PFSK-1 (cell line): Measurements from ENCODE around the gene FAM53B.

ENCODE experiments used
- FOXP2 ChIP-seq: optimal IDR thresholded peaks from 2 replicates; pipeline ENCODE3; 2011; ENCODE audit warnings: borderline replicate concordance, control low read depth, inconsistent platforms; ENCODE audit not compliant: insufficient read depth; ENCODE audit errors: extremely low read length, extremely low read depth
- POLR2AphosphoS5 ChIP-seq: IDR thresholded peaks from 2 replicates; pipeline ENCODE4 v1.6.1; 2012; ENCODE audit warnings: low read depth, mild to moderate bottlenecking, control low read depth, low read length, moderate library complexity
- SIN3A ChIP-seq: IDR thresholded peaks from 2 replicates; pipeline ENCODE4 v1.6.1; 2012; ENCODE audit warnings: mild to moderate bottlenecking, low read length, moderate library complexity, borderline replicate concordance; ENCODE audit not compliant: insufficient read depth
- TAF1 ChIP-seq: IDR thresholded peaks from 2 replicates; pipeline ENCODE4 v1.6.1; 2012; ENCODE audit warnings: low read length, control low read depth, borderline replicate concordance; ENCODE audit not compliant: insufficient read depth
- TF ChIP-seq, protein P1 (sequence below), 2 experiments: IDR thresholded peaks; 2 replicates each; pipeline versions ENCODE4 v1.6.1 to v1.8.0; 2011 to 2012; ENCODE audit warnings: low read depth in 2 of 2, low read length in 2 of 2, control low read depth in 1 of 2, inconsistent platforms in 1 of 2, mild to moderate bottlenecking in 1 of 2, moderate library complexity in 1 of 2; ENCODE audit not compliant: insufficient read depth in 1 of 2

FAM53B gene

DNA sequence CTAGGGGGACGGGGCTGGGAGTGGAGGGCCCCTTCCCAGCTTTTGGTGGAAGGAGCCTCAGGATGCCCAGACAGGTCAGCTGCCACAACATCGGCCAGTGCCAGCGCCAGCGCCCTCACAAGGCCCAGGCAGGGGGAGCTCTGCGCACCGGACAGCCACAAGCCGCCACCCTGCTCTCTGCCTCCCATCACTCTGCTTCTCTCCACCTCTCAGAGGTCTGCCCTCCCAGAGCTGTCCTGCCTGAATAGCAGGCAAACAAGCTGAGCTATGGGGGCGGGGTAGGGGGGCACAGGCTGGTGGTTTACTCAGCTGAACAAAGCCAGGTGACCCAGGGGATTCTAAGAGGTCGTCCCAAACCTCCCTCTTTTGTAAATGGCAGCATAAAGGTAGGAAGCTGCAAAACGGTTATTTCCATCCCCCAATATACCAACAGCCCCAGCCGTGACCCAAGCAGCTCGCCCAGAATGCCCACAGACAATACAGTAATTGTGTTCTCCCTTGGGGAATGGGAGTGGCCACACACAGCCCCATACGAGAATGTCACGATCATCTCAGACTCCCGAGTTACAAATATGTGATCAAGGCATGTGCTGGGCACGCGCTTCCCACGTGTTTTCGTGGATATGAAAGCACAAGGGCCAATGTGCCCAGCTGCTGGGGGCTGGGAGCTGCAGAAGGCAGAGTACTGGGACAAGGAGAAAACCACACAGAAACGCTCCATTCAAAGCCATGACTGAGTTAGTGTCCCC lies 19.7 kb downstream of the FAM53B start:
- TF ChIP-seq SIN3A (no peak), FOXP2 (no peak), POLR2AphosphoS5 (no peak), TAF1 (no peak)
- TF ChIP-seq, protein P1, sequence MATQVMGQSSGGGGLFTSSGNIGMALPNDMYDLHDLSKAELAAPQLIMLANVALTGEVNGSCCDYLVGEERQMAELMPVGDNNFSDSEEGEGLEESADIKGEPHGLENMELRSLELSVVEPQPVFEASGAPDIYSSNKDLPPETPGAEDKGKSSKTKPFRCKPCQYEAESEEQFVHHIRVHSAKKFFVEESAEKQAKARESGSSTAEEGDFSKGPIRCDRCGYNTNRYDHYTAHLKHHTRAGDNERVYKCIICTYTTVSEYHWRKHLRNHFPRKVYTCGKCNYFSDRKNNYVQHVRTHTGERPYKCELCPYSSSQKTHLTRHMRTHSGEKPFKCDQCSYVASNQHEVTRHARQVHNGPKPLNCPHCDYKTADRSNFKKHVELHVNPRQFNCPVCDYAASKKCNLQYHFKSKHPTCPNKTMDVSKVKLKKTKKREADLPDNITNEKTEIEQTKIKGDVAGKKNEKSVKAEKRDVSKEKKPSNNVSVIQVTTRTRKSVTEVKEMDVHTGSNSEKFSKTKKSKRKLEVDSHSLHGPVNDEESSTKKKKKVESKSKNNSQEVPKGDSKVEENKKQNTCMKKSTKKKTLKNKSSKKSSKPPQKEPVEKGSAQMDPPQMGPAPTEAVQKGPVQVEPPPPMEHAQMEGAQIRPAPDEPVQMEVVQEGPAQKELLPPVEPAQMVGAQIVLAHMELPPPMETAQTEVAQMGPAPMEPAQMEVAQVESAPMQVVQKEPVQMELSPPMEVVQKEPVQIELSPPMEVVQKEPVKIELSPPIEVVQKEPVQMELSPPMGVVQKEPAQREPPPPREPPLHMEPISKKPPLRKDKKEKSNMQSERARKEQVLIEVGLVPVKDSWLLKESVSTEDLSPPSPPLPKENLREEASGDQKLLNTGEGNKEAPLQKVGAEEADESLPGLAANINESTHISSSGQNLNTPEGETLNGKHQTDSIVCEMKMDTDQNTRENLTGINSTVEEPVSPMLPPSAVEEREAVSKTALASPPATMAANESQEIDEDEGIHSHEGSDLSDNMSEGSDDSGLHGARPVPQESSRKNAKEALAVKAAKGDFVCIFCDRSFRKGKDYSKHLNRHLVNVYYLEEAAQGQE (IDR thresholded peaks at IDR 0.05; ENCODE audit: insufficient read depth in 1 of 2, low read depth in 2 of 2, low read length in 2 of 2) = no peak

- no peak for TF ChIP-seq FOXP2
These were observed 20.4 kb downstream of the FAM53B start for GRCh38 chr10:124723826-124724225.

DNA sequence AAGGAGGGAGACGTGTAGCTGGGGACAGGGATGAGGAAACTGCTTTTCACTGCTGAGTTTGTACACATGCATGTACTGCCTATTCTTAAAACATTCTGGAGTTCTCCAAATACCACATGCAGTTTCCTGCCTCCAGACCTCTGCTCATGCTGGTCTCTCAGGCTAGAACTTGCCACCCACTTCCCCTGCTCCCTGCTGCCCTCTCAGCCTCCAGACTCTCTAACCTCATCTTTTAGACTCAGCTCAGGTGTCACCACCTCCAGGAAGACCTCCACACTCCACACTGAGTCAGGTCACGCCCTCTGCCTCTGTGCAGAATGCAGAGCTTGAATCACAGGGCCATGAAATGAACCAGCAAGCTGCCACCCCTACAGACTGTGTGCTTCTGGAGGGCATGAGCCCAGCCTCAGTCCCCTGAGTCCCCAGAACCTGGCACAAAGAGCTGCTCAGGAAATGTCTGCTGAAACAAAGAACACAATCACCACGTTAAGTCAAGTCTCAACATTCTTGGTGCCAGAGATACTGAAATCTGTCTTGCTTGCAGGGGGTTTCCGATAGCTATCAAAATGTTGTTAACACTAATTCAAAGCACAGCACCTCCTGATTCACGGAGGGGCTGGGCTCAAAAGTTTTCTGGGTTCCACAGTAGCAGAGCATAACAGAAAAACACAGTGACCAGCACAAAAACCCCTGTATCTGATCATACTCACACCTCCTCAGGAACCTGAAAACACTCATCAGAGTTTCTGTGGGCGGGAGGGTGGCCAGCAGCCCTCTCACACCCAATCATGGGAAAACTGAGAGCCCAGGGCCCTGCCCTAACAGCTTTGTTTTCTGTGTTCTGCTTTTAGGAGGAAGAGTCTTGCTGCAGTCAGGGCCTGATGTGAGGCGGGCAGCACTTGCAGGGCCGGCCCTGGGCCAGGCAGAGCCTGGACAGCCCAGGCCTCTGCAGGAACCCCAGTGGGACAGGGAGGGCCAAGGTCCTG lies 21.1 kb downstream of the FAM53B start:
- TF ChIP-seq POLR2AphosphoS5 = no peak
- no peak for TF ChIP-seq FOXP2
- TF ChIP-seq TAF1 = no peak
- TF ChIP-seq SIN3A = no peak
- TF ChIP-seq, protein P1 (IDR thresholded peaks at IDR 0.05; ENCODE audit: insufficient read depth in 1 of 2, low read depth in 2 of 2, low read length in 2 of 2) = no peak

DNA sequence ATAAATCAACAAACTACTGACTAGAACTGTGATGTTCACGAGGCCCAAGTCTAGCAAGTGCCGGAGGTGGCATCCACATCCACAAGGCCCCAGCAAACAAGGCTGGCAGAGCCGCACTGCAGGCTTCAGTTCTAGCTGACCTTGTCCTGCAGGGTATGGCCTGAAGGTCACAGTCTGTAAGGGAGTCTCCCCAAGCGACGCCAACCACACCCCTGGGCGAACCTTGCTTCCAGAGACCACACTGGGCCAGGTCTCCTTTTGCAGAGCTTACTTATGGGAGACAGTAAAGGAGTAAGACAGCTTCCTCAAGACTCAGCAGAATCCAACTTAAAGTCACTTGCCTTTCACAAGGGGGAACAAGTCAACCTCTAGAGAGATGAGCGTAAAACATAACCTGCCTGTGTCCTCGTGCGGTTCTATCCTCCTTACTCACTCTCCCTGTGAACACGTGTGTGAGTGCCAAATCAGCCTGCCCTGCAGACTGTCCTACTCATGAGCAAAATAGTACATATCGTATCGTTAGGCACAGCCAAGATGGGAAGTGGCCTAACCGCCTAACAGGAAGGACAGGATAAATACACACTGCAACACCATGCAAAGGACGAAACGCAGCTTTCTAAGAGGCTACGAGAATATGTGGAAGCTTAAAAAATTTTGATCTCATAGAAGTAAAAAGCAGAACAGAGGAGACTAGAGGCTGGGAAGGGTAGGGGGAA lies 22.7 kb downstream of the FAM53B start:
- TF ChIP-seq, protein P1 (IDR thresholded peaks at IDR 0.05; ENCODE audit: insufficient read depth in 1 of 2, low read depth in 2 of 2, low read length in 2 of 2) = no peak
- TF ChIP-seq POLR2AphosphoS5 (no peak), FOXP2 (no peak), SIN3A (no peak), TAF1 (no peak)

DNA sequence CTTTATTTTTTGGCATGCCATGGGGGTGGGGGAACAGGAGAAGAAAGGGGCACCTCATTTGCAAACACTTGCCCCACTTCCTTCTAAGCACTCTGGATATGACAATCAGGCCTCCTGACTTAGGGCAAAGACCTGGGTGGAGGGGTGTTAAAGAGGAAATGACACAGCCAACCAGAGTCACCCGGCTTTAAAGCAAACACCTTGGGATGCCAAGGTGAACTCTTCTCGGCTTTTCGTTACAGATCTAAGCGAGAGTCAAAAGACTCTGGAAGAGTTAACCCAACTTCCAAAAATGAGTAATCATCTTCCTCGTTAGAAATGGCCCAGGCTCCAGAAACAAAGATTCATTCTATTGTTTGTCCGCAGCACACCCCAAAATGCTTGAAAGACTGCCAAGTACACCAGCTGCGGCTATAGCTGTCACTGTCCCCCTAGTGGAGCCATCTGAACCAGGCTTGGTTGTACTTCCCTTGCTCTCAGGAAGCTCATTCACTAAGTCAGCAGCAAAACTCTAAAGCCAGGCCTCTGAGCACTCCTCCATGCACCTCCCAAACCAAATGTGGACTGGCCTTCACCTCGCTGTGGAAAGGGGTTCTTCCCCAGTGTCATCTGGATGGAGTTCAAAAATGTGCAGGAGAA lies 24.8 kb downstream of the FAM53B start:
- TF ChIP-seq TAF1 = no peak
- TF ChIP-seq FOXP2 = no peak
- TF ChIP-seq SIN3A = no peak
- TF ChIP-seq POLR2AphosphoS5 = no peak
- TF ChIP-seq, protein P1 (IDR thresholded peaks at IDR 0.05; ENCODE audit: insufficient read depth in 1 of 2, low read depth in 2 of 2, low read length in 2 of 2) = no peak
